Activated CD4-positive, CD25-positive, alpha-beta regulatory T cell treated with anti-CD3 and anti-CD28 coated beads, Interleukin-2, amount 50 U/mL, for 16 hours (primary cell): ENCODE results near the gene ATP5F1A.

Experiments
- DNase-seq: peaks from one replicate; pipeline ENCODE4 v3.0.0-alpha.2; 2020; ENCODE audit warnings: low read depth, low spot score

Gene ATP5F1A

GRCh38 chr18:46073474-46074331 is 24.4 kb downstream of the ATP5F1A start:
- peak; percentile 38 for DNase-seq

GRCh38 chr18:46072959-46073358 is 25.1 kb downstream of the ATP5F1A start:
- no peak for DNase-seq

GRCh38 chr18:46072376-46072867 is 25.7 kb downstream of the ATP5F1A start:
- no peak for DNase-seq

- DNase-seq = no peak
These were observed 26.3 kb downstream of the ATP5F1A start, which contains the start of gene PSTPIP2 for GRCh38 chr18:46071653-46072375. TSS of gene PSTPIP2 (minus strand) at chr18:46072260. CDS start at chr18:46072188, 72 bp downstream.

GRCh38 chr18:46070815-46071652 is 27.1 kb downstream of the ATP5F1A start:
- DNase-seq = no peak

- no peak for DNase-seq
These were observed 27.9 kb downstream of the ATP5F1A start for GRCh38 chr18:46070232-46070631.

GRCh38 chr18:46069524-46069923 is 28.6 kb downstream of the ATP5F1A start:
- no peak for DNase-seq

GRCh38 chr18:46068763-46069162 is 29.3 kb downstream of the ATP5F1A start:
- no peak for DNase-seq

- DNase-seq = no peak
These were observed 30.6 kb downstream of the ATP5F1A start for GRCh38 chr18:46067438-46068007.

GRCh38 chr18:46062781-46063180 is 35.3 kb downstream of the ATP5F1A start:
- DNase-seq = no peak

- DNase-seq = no peak
These were observed 36.3 kb downstream of the ATP5F1A start for GRCh38 chr18:46061796-46062195.

GRCh38 chr18:46061387-46061786 is 36.7 kb downstream of the ATP5F1A start:
- no peak for DNase-seq

- DNase-seq = no peak
These were observed 37.7 kb downstream of the ATP5F1A start for GRCh38 chr18:46060359-46060841.

GRCh38 chr18:46055838-46056230 is 42.3 kb downstream of the ATP5F1A start:
- DNase-seq = no peak

- DNase-seq = no peak
These were observed 42.9 kb downstream of the ATP5F1A start for GRCh38 chr18:46054956-46055837.

- no peak for DNase-seq
These were observed 44.6 kb downstream of the ATP5F1A start for GRCh38 chr18:46053368-46054095.

GRCh38 chr18:46051731-46052461 is 46.2 kb downstream of the ATP5F1A start:
- no peak for DNase-seq

- DNase-seq = no peak
These were observed 47.8 kb downstream of the ATP5F1A start for GRCh38 chr18:46050268-46050667.

- no peak for DNase-seq
These were observed 49.5 kb downstream of the ATP5F1A start for GRCh38 chr18:46048641-46049040.
